HPDE6-E6E7 (cell line): ENCODE measurements around the gene SYT14.
"Not testable (repeated sequence)": the region's sequence is repeated elsewhere in the genome, so short reads cannot be mapped to it uniquely, and the experiment has no call there.

ENCODE experiments used
- DNase-seq: peaks from one replicate; pipeline ENCODE4 v3.0.0; 2011; ENCODE audit warnings: missing footprints; ENCODE audit errors: extremely low spot score

The SYT14 gene

GRCh38 chr1:209937996-209938959, at the start of gene SYT14:
SYT14 (plus strand) TSS chr1:209938217; CDS start chr1:209938265, 48 bp downstream.
- DNase-seq, result peak; percentile 29

DNA sequence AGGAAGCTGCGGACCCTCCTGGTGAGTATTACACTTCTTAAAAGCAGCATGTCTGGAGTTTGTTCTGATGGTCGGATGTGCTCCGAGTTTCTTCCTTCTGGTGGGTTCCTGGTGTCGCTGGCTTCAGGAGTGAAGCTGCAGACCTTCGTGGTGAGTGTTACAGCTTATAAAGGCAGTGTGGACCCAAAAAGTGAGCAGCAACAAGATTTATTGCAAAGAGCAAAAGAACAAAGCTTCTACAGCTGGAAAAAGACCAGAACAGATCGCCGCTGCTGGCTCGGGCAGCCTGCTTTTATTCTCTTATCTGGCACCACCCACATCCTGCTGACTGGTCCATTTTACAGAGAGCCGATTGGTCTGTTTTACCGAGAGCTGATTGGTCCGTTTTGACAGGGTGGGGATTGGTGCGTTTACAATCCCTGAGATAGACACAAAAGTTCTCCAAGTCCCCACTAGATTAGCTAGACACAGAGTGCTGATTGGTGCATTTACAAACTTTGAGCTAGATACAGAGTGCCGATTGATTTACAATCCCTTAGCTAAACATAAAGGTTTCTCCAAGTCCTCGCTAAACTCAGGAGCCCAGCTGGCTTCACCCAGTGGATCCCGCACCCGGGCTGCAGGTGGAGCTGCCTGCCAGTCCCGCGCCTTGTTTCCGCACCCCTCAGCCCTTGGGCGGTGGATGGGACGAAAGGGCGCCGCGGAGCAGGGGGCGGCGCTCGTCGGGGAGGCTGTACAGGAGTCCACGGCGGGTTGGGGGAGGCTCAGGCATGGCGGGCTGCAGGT, 49.5 kb upstream of the SYT14 start:
- DNase-seq, result not testable (repeated sequence)

- no peak for DNase-seq
Measured at GRCh38 chr1:209889077-209889418, 49.0 kb upstream of the SYT14 start.

DNA sequence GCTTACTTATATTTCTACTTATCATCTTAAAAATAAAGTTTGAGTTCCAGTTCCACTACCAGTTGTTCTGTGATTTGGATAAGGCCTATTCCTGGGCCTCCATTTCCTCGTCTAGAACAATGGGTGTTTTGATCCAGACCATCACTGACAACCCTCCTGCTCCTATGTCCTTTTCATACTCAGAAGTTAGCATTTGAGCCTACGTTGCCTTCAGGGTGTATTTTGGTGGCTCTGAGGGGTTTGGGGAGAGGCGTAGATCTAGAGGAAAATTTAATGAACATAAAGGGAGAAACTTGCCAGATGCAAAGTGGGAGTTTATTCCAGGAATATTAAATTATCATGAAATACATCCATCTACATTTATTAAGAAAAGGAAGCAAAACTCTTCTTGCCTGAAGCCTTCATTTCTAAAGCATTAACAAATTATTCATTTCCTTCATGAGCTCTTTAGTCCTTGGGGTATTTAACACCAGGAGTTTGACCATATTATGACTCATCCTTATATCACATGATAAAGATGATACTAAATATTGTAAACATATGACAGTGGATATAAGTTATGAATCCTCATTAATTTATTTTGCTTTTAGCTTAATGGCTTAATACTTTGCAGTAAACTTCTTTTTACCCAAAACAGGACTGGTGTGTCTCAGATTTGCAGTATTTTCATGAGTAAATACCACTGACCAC, 47.2 kb upstream of the SYT14 start:
- DNase-seq, result no peak

DNA sequence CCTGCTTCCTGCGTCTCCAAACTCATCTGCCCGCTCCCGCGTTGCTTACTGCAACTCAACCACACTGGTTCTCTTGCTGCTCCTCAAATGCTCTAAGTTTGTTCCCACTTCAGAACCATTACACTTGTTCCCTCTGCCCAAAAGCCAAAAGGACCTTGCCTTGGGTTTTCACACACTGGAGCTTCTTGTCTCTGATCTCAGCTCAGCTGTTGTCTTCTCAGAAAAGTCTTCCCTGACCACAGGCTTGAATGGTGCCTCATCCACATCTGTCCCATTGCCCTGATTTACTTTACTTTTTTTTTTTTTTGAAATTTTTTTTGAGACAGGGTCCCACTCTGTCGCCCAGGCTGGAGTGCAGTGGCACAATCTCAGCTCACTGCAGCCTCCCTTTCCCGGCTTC, 44.3 kb upstream of the SYT14 start:
- DNase-seq, result no peak

GRCh38 chr1:209895709-209896108, 42.3 kb upstream of the SYT14 start:
- DNase-seq, result no peak

- no peak for DNase-seq
Measured at GRCh38 chr1:209896346-209896745, 41.7 kb upstream of the SYT14 start.

- not testable (repeated sequence) for DNase-seq
Measured at GRCh38 chr1:209898271-209898670, 39.7 kb upstream of the SYT14 start.

DNA sequence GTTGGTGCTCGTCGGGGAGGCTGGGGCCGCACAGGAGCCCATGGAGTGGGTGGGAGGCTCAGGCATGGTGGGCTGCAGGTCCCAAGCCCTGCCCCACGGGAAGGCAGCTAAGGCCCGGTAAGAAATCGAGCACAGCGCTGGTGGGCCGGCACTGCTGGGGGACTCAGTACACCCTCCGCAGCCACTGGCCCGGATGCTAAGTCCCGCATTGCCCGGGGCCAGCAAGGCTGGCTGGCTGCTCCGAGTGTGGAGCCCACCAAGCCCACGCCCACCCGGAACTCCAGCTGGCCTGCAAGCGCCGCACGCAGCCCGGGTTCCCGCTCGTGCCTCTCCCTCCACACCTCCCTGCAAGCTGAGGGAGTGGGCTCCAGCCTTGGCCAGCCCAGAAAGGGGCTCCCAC, 39.2 kb upstream of the SYT14 start:
- DNase-seq, result not testable (repeated sequence)

DNA sequence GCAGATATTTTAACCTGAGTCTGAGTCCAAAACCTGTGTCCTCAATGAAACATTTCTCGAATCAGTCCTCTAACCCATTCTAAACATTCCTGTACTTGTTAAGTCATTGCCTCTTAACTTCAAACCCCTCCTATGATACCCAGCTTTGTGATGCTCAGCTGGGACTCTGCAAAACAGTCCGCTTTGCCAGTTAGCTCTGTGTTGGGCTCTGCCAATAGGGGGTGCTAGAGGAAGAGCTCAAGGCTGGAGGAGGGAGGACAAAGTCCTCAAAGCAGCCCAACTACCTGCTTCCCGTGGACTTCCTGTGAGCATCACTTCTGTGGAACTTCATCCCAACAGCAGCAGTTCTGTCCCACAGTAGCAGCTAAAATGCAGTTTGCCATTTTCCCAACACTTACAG, 38.1 kb upstream of the SYT14 start:
- no peak for DNase-seq

DNA sequence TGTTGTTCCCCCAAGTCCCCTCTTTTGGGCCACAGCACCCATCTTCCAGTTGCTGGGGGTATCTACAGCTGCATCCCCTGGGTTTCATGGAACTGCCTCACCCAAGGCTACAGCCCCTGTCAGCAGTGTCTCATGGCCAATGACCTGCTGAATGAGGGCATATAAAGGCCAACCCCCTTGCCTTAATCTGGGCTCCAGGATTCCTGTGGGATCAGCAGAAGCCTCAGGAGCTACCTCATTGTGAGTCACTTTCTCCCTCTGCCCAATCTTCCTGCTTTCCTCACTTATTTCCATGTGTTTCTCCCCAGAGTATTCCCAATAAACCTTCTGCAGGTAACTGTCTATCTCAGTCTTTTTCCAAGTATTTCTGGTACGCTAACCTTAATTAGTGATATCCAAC, 37.3 kb upstream of the SYT14 start:
- no peak for DNase-seq

DNA sequence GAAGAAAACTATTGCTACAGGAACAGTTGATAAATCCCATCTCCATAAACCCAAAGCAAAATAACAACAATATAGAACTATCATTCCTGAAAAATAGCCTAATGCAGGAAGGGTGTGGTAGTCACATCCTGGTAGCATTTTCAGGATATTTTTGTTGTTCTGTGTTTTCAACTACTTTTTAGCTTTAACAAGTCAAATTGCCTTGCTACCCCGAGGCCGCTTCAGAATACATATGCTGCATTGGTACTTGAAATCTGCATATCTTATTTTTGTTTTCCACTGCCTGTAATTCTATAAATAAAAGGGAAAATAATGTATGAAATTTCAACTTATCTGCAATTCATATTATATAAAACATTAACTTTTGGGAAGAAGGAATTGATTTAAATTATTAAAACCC, 36.8 kb upstream of the SYT14 start:
- DNase-seq, result no peak

- not testable (repeated sequence) for DNase-seq
Measured at GRCh38 chr1:209904774-209905173, 33.2 kb upstream of the SYT14 start.

GRCh38 chr1:209911746-209912145, 26.3 kb upstream of the SYT14 start:
- DNase-seq, result no peak

GRCh38 chr1:209912306-209912705, 25.7 kb upstream of the SYT14 start:
- DNase-seq, result no peak

DNA sequence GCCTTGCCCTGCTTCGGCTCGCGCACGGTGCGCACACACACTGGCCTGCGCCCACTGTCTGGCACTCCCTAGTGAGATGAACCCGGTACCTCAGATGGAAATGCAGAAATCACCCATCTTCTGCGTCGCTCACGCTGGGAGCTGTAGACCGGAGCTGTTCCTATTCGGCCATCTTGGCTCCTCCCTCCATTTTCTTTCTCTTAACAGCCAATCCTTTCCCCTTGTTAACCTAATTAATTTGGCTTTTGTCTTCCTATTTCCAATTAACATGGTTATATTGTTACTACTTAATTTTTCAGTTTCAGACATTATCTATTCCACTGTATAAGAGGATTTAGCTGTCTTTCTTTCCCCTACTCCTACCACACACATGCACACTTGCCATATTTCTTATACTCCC, 18.4 kb upstream of the SYT14 start:
- DNase-seq, result not testable (repeated sequence)

- DNase-seq, result no peak
Measured at GRCh38 chr1:209920844-209921243, 17.2 kb upstream of the SYT14 start.

GRCh38 chr1:209924390-209924789, 13.6 kb upstream of the SYT14 start:
- no peak for DNase-seq

- peak; percentile 17 for DNase-seq
Measured at GRCh38 chr1:209926045-209926444, 12.0 kb upstream of the SYT14 start.

DNA sequence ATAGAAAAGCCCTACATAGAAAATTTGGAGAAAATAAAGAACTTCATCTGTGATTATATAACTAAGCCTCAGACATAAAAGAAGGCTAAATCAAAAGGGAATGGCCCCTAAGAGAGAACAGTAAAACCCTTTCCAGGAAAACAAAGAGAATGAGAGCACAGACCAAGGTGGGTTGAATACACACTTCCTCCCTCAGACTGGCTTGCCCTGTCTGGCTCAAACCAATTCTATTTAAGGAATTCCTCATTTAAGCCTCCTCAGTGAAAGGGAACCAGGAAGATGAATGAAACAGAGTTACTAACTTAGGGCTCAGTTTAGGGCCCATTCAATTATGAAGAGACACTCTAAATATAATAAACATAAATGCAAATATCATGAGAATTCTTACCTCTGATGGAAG, 10.6 kb upstream of the SYT14 start:
- DNase-seq, result no peak

GRCh38 chr1:209929751-209930150, 8.3 kb upstream of the SYT14 start:
- DNase-seq, result no peak

- no peak for DNase-seq
Measured at GRCh38 chr1:209931141-209931540, 6.9 kb upstream of the SYT14 start.
